ENCODE results near the gene IL31RA.
A peak's percentile ranks its signal among the peaks of the same experiment; 100 is the strongest.
"Not testable (repeated sequence)": the region's sequence is repeated elsewhere in the genome, so short reads cannot be mapped to it uniquely, and the experiment has no call there.

The IL31RA gene

GRCh38 chr5:55850839-55851674 lies at the start of gene IL31RA:
IL31RA (plus strand) TSS chr5:55851357; CDS start chr5:55851571, 214 bp downstream.
- peak; percentile 70 for DNase-seq (ENCODE audit: low spot score)

GRCh38 chr5:55808814-55809213 lies 42.3 kb upstream of the IL31RA start:
- DNase-seq (ENCODE audit: low spot score): not testable (repeated sequence)

DNA sequence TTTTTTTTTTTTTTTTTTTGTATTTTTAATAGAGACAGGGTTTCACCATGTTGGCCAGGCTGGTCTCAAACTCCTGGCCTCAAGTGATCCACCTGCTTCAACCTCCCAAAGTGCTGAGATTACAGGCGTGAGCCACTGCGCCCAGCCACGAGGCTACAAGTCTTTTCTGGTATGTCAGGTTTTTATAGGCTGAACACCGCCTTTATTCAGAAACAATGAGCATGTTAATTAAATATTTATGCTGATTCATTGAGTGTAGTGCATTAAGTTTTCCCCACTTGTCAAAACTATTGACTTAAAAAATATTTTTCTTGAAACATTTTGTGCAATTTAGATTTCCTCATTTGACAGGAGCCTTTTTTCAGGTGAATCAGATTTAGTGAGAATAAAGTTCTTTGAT lies 35.2 kb upstream of the IL31RA start:
- DNase-seq (ENCODE audit: low spot score): not testable (repeated sequence)

- DNase-seq (ENCODE audit: low spot score): peak; percentile 80
These were observed 34.8 kb upstream of the IL31RA start for GRCh38 chr5:55816342-55816741.

GRCh38 chr5:55817030-55817429 lies 34.1 kb upstream of the IL31RA start:
- no peak for DNase-seq (ENCODE audit: low spot score)

DNA sequence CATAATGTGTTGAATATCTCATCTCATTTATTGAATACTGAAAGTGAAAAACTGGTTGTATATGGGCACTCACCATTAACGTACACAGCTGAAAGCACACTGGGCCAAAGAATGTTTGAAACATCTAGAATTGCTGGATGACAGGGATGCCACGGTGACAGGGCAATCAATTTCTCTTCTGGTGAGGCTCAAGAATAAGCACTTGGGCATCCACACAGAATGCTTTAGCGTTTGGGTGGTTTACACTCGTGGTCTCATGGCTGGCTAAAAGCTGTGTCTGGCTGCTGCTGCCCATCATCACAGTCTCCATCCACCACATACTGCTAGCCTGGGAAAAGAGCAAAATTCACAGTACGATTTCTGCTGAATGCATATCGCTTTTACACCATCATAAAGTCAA lies 30.7 kb upstream of the IL31RA start:
- no peak for DNase-seq (ENCODE audit: low spot score)

GRCh38 chr5:55821731-55822512 lies 29.2 kb upstream of the IL31RA start:
- peak; percentile 43 for DNase-seq (ENCODE audit: low spot score)

- DNase-seq (ENCODE audit: low spot score): no peak
These were observed 27.9 kb upstream of the IL31RA start for GRCh38 chr5:55823151-55823796.

- no peak for DNase-seq (ENCODE audit: low spot score)
These were observed 21.2 kb upstream of the IL31RA start for GRCh38 chr5:55829956-55830355.

DNA sequence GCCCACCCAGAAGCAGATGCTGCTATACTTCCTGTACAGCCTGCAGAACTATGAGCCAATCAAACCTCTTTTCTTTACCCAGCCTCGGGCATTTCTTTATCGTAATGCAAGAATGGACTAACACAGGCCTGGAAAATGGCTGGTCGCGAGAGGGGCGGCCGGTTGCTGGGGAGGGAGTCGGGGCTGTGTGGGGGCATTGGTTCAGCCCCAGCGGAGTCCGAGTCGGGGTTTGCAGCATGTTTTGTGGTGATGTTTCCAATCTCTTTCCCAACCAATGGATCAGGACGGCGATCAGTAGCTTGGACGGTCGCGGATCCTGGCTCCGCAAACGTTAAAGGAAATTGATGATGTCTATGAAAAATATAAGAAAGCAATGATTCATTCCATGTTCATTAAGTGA lies 18.7 kb upstream of the IL31RA start:
- no peak for DNase-seq (ENCODE audit: low spot score)

DNA sequence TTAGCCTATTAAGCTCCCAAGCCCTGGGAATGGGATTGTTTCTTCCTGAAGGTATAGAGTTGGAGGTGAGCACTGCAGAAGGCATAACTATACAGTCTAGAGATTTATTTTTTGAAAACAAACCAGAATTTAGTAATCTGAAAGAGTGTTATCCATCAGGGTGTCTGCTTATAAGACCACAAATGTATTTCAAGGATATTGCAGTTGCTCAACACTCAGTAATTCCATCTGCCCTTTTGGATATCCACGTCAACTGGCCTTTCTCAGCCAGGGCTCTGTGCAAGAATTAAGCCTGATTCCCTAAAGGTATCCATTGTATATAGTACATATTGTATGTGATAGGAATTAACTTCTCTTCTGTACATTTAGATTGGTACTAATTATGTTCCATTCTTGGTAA lies 15.0 kb upstream of the IL31RA start:
- DNase-seq (ENCODE audit: low spot score): no peak

GRCh38 chr5:55841976-55842375 lies 9.2 kb upstream of the IL31RA start:
- DNase-seq (ENCODE audit: low spot score): no peak

GRCh38 chr5:55847837-55848236 lies 3.3 kb upstream of the IL31RA start:
- DNase-seq (ENCODE audit: low spot score): no peak

DNA sequence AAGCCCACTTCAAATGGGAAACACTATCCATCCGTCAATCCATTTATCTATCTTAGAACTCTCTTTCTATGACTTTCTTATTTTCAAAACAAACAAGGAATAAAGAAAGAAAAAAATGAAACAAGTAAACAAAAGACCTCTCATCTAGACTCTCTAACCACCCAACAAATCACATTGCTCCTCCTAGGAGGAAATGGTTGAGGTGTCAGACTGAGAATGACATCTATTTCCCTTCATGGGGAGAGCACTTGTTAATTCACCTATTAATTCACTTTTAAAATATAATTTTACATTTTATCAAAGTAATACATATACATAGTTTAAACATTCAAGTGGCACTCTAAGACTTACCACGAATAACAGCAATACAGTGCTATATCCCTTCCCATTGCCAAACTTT lies 2.4 kb upstream of the IL31RA start:
- no peak for DNase-seq (ENCODE audit: low spot score)

- DNase-seq (ENCODE audit: low spot score): no peak
These were observed 470 bp downstream of the IL31RA start for GRCh38 chr5:55851675-55851979.

GRCh38 chr5:55852503-55852902 lies 1.3 kb downstream of the IL31RA start:
- DNase-seq (ENCODE audit: low spot score): no peak

DNA sequence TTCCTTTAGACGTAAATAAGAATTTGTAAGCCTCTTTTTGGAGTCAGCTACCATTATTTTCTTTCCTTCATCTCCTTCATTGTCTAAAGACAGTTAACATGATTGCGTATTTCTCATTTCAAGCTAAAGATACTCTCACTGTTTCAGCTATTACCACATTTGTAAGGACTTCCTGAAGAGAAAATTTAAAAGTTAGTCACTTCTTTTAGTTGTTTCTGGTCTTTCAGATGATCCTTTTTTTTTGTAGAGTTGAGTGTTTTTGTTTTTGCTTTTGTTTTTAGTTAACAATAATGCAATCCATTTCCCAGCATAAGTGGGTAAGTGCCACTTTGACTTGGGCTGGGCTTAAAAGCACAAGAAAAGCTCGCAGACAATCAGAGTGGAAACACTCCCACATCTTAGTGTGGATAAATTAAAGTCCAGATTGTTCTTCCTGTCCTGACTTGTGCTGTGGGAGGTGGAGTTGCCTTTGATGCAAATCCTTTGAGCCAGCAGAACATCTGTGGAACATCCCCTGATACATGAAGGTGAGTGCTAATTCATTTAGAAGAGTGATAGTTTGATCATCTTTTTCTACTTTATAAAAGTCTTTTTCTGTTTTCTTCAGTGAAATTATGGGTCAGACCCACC lies 2.0 kb downstream of the IL31RA start:
- DNase-seq (ENCODE audit: low spot score): no peak

DNA sequence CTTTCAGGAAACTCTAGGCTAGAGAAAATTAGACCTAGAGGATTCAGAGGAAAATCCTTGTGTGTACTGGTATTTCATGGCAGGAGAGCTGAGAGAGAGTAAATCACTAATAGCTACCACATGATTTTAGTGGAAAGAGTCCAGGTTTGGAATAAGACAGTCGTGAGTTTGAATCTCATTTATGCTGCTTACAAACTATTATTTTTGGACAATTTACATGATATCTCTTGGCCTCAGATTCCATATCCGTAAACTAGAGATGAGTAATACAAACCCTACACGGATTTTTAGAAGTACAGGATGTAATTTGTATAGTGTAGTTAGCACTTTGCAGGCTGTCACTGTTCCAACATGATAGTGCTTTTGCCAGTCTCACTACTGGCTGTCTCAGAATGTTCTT lies 2.7 kb downstream of the IL31RA start:
- DNase-seq (ENCODE audit: low spot score): peak; percentile 46

DNA sequence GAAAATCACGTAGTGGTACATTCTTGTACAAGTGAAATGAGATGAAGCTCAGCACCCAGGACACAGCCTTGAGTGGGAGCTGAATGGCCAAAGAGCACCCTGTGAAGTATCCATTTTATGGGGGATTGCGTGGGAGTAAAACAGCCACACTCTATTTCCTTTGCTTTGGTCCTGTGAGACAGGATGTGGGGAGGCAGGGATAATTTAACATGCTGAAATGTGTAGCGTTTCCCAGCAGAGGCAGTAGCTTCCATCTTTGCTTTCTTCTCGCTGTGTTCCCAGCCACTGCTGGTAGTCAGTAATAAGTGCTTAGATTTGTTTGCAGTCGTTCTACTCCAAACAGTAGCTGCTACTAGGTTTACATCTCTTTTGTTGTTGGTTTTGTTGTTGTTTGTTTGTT lies 4.4 kb downstream of the IL31RA start:
- DNase-seq (ENCODE audit: low spot score): no peak

GRCh38 chr5:55856516-55857246 lies 5.5 kb downstream of the IL31RA start:
- no peak for DNase-seq (ENCODE audit: low spot score)

- no peak for DNase-seq (ENCODE audit: low spot score)
These were observed 6.1 kb downstream of the IL31RA start for GRCh38 chr5:55857247-55857640.

GRCh38 chr5:55858104-55858503 lies 6.9 kb downstream of the IL31RA start:
- no peak for DNase-seq (ENCODE audit: low spot score)
